Measurements from ENCODE around the gene SULT6B1.

- no peak for TF ChIP-seq CTCF (optimal IDR thresholded peaks at IDR 0.05 in 1 of 3, IDR thresholded peaks at IDR 0.05 in 1 of 3, conservative IDR thresholded peaks at IDR 0.05 in 1 of 3; ENCODE audit: extremely low read depth in 1 of 3, insufficient read depth in 2 of 3, low read length in 3 of 3)
- TF ChIP-seq EZH2 (IDR thresholded peaks at IDR 0.05; ENCODE audit: low read length) = no peak
Measured at GRCh38 chr2:37211939-37212338, 23.5 kb upstream of the SULT6B1 start.

Data from keratinocyte (primary cell).